Progenitor cell of endocrine pancreas (in vitro differentiated cells): ENCODE results near the gene C1QB. TPM values are rescaled to one million over a fixed set of nuclear protein-coding genes. Genes with fewer than 3 reads are reported as not detected.

Experiments used
- DNase-seq: peaks from one replicate; pipeline ENCODE4 v3.0.0; 2021; ENCODE audit warnings: low spot score; ENCODE audit not compliant: unreplicated experiment
- H3K27ac Mint-ChIP-seq: 2 replicates; pipeline ENCODE4 v1.8.0; 2021; ENCODE audit warnings: mild to moderate bottlenecking, moderate library complexity, mixed read lengths
- H3K27me3 Mint-ChIP-seq: 2 replicates; pipeline ENCODE4 v1.8.0; 2021; ENCODE audit warnings: mixed read lengths
- H3K36me3 Mint-ChIP-seq: 2 replicates; pipeline ENCODE4 v1.8.0; 2022; ENCODE audit warnings: mixed read lengths; ENCODE audit not compliant: insufficient read depth
- H3K4me1 Mint-ChIP-seq: 2 replicates; pipeline ENCODE4 v1.8.0; 2021; ENCODE audit warnings: low read depth, mixed read lengths
- H3K4me3 Mint-ChIP-seq: 2 replicates; pipeline ENCODE4 v1.8.0; 2021; ENCODE audit warnings: low read depth, mild to moderate bottlenecking, moderate library complexity, mixed read lengths
- H3K9me3 Mint-ChIP-seq: 2 replicates; pipeline ENCODE4 v1.8.0; 2021; ENCODE audit warnings: low read depth, mixed read lengths
- long read RNA-seq: library from polyadenylated mRNA; unstranded; transcript quantifications from one replicate; pipeline ENCODE4 v2.0.0, GENCODE V29; 2020
- total RNA-seq: library from RNA; stranded (reverse); gene quantifications from 2 replicates; pipeline ENCODE4 v1.2.1, GENCODE V29; 2021
- TF ChIP-seq, protein P1 (sequence below): fragments of 200-600 bp; sonication (generic); IDR thresholded peaks from one replicate; pipeline ENCODE4 v1.5.0; 2021; ENCODE audit warnings: antibody characterized with exemption, mild to moderate bottlenecking; ENCODE audit not compliant: unreplicated experiment

The C1QB gene, protein sequence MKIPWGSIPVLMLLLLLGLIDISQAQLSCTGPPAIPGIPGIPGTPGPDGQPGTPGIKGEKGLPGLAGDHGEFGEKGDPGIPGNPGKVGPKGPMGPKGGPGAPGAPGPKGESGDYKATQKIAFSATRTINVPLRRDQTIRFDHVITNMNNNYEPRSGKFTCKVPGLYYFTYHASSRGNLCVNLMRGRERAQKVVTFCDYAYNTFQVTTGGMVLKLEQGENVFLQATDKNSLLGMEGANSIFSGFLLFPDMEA
- not detected in 2 replicates for total RNA-seq
- long read RNA-seq: 0 reads

DNA sequence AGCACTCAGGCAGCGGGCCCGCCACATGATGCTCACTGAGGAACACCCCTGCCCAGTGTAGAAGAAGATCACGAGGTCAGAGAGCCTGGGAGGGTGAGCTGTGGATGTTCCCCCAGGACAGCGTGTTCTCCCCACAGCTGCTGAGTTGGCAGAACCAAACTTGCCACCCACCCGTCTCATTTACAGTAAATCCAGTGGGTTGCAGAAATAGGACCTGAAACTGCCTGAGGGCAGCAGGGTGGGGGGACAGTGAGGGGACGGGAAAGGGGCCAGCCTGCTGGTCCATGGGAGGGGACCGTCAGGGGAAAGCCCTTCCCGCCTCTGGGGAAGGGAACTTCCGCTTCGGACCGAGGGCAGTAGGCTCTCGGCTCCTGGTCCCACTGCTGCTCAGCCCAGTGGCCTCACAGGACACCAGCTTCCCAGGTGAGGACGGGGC, at the start of gene C1QB:
C1QB (plus strand) TSS at position 356 of the 436 bp plus-strand sequence. CDS start 6,227 bp downstream, outside the sequence.
- Mint-ChIP-seq H3K9me3 (no peaks in the 10 kb centered on the region), H3K4me1 (no peaks in the 10 kb centered on the region), H3K27me3 (peaks cover 61% of the 10 kb centered on the region), H3K4me3 (no peak within 1 kb of the TSS), H3K27ac (no peak within 1 kb of the TSS), H3K36me3 (no peaks in the 10 kb centered on the region)
- no peak for DNase-seq
- TF ChIP-seq, protein P1, sequence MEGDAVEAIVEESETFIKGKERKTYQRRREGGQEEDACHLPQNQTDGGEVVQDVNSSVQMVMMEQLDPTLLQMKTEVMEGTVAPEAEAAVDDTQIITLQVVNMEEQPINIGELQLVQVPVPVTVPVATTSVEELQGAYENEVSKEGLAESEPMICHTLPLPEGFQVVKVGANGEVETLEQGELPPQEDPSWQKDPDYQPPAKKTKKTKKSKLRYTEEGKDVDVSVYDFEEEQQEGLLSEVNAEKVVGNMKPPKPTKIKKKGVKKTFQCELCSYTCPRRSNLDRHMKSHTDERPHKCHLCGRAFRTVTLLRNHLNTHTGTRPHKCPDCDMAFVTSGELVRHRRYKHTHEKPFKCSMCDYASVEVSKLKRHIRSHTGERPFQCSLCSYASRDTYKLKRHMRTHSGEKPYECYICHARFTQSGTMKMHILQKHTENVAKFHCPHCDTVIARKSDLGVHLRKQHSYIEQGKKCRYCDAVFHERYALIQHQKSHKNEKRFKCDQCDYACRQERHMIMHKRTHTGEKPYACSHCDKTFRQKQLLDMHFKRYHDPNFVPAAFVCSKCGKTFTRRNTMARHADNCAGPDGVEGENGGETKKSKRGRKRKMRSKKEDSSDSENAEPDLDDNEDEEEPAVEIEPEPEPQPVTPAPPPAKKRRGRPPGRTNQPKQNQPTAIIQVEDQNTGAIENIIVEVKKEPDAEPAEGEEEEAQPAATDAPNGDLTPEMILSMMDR: no peak

DNA sequence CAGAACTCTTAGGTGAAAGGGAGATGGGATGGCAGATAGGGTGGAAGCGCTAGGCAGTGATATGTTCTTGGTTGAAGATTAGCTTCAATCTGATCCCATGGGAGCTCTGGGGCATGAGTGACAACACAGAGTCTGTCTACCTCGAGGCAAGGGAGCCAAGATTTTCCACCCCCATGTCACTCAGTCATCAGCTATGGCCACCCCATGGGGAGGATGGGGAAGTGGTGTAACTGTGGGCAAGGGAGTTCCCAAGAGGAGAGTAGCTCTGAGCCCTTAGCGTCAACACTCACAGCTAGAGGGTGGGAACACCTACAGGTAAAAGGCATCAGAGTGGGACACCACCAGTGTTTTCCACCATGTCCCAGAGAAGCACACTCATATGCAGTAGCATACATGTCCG, 46.9 kb upstream of the C1QB start:
- H3K4me3 Mint-ChIP-seq: no peak overlapping the region
- TF ChIP-seq, protein P1: no peak
- H3K27me3 Mint-ChIP-seq: peaks cover 75% of the 10 kb centered on the region
- no peak overlapping the region for H3K27ac Mint-ChIP-seq
- H3K36me3 Mint-ChIP-seq: no peaks in the 10 kb centered on the region
- H3K4me1 Mint-ChIP-seq: no peaks in the 10 kb centered on the region
- no peaks in the 10 kb centered on the region for H3K9me3 Mint-ChIP-seq
- no peak for DNase-seq

DNA sequence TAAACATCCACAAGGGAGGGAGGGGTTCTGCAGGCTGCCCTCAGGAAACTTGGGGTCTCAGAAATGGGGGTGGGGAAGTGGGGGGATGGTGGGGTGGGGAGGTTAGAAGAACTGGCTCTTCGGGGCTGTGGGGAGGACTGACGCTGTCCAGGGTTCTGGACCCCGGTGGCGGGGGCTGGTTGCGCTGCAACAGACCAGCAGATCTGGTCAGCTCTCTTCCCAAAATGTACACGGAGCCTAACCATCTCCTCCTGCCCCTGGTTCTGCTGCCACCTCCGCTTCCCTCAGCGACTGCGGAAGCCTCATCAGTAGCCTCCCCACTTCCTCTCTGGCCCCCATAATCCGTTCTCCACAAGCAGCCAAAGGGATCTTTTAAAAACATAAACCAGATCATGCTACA, 45.9 kb upstream of the C1QB start:
- no peak for DNase-seq
- Mint-ChIP-seq H3K27ac (no peak overlapping the region), H3K4me1 (no peaks in the 10 kb centered on the region), H3K4me3 (no peak overlapping the region), H3K27me3 (peaks cover 81% of the 10 kb centered on the region), H3K36me3 (no peaks in the 10 kb centered on the region), H3K9me3 (no peaks in the 10 kb centered on the region)
- TF ChIP-seq, protein P1: no peak

DNA sequence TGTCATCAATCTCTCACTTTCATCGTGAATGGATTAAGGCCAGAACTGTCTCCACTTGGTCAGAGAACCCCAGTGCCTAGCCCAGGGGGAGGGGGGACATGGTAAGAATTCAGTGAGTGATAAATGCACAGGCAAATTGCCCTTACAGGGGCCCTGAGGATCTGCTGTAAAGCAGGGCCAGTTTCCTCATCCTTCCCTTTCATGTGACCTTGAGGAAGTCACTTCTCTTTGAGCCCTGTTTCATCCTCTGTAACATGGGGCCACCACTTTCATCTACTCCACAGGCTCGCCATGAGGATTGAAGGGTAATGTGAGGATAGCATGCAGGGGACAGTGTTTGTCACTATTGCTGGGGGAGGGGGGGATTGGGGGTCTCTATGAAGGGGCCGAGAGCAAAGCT, 44.7 kb upstream of the C1QB start:
- no peak overlapping the region for H3K27ac Mint-ChIP-seq
- H3K9me3 Mint-ChIP-seq: no peaks in the 10 kb centered on the region
- no peaks in the 10 kb centered on the region for H3K36me3 Mint-ChIP-seq
- TF ChIP-seq, protein P1: no peak
- peaks cover 87% of the 10 kb centered on the region for H3K27me3 Mint-ChIP-seq
- no peak overlapping the region for H3K4me3 Mint-ChIP-seq
- no peak for DNase-seq
- H3K4me1 Mint-ChIP-seq: no peaks in the 10 kb centered on the region

DNA sequence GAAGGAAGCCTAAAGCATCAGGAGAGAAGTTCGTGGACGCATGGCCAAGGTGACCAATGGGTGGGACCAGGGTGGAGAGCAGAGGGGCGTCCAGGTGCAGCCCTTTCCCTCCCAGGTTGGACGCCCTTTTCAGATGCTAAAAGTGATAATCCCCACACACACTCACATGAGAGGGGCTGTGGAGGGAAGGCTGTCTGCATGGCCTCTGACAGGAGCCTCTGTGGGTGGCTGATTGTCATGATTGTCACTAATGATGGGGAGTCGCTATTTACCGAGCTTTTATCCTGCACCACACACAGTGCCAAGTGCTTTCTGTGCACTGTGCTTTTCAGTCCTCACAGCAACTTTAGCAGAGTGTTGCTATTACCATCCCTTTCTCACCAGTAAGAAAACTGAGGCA, 43.7 kb upstream of the C1QB start:
- DNase-seq: no peak
- Mint-ChIP-seq H3K36me3 (no peaks in the 10 kb centered on the region), H3K4me1 (no peaks in the 10 kb centered on the region), H3K9me3 (no peaks in the 10 kb centered on the region), H3K4me3 (no peak overlapping the region), H3K27me3 (peaks cover 84% of the 10 kb centered on the region), H3K27ac (no peak overlapping the region)
- TF ChIP-seq, protein P1: no peak
